HCT116 (cell line): Measurements from ENCODE around the gene ARNT2. TPM values are rescaled to one million over a fixed set of nuclear protein-coding genes. Genes with fewer than 3 reads are reported as not detected.

ENCODE experiments used
- ATAC-seq: fragments of 200-7000 bp; cut with Tn5 transposase; 2 replicates; pipeline ENCODE4 v1.9.1; 2020; ENCODE audit warnings: mild to moderate bottlenecking, moderate library complexity
- BruUV-seq: library from RNA; stranded (reverse); fragments of 400-500 nt; replicated peaks from 2 replicates; lab custom pipeline; 2021; lab: Mats Ljungman, UMichigan
- CTCF ChIA-PET: fragments of 300-600 bp; sonication (Branson Sonifier 250); formaldehyde crosslinking; loops from one replicate; lab custom pipeline; 2021; ENCODE audit warnings: antibody characterized with exemption; lab: Charles Lee
- POLR2A ChIA-PET: fragments of 300-600, 350-600 bp; sonication (Branson Sonifier 250); formaldehyde crosslinking; loops from one replicate; lab custom pipeline; 2021; ENCODE audit warnings: antibody characterized with exemption; lab: Charles Lee
- RAD21 ChIA-PET, 2 experiments: fragments of 300-600 bp; sonication (Branson Sonifier 250); formaldehyde crosslinking; loops; one replicate each; lab custom pipeline; 2023; ENCODE audit warnings: low total read pairs in 2 of 2; ENCODE audit not compliant: uncharacterized antibody in 2 of 2, unreplicated experiment in 2 of 2, low non-redundant PET in 1 of 2; lab: Charles Lee
- DNase-seq: peaks from one replicate; pipeline ENCODE4 v3.0.0-alpha.2; 2010; ENCODE audit warnings: low read depth, low spot score
- H2AFZ ChIP-seq: fragments of 200-600 bp; shearing (Covaris generic), sonication (generic); 2 replicates; pipeline ENCODE4 v1.6.1; 2017; ENCODE audit warnings: low read depth, mixed run types, mixed read lengths, antibody characterized with exemption, low read length; ENCODE audit not compliant: poor library complexity, severe bottlenecking
- H3K27ac ChIP-seq: 2 replicates; pipeline ENCODE4 v1.5.1; 2012; ENCODE audit warnings: low read depth, low read length
- H3K27me3 ChIP-seq: fragments of 200-600 bp; sonication (generic); 2 replicates; pipeline ENCODE4 v1.6.1; 2016; ENCODE audit warnings: mixed run types, low read length, mixed read lengths; ENCODE audit not compliant: insufficient read depth
- H3K36me3 ChIP-seq, 2 experiments: fragments of 200-500 bp in 1 of 2; fragments of 200-600 bp in 1 of 2; sonication (Bioruptor generic) in 1 of 2; sonication (generic) in 1 of 2; 2 replicates each; pipeline versions ENCODE4 v1.5.1 to v1.6.1; 2014 to 2016; ENCODE audit warnings: low read length in 2 of 2, inconsistent platforms in 1 of 2, mixed read lengths in 1 of 2, mixed run types in 1 of 2; ENCODE audit not compliant: insufficient read depth in 2 of 2, control insufficient read depth in 1 of 2
- H3K4me1 ChIP-seq, 2 experiments: fragments of 200-600 bp in 1 of 2; sonication (generic) in 1 of 2; 2 replicates each; pipeline versions ENCODE4 v1.5.1 to v1.6.1; 2012 to 2017; ENCODE audit warnings: low read length in 2 of 2, inconsistent platforms in 1 of 2, mild to moderate bottlenecking in 1 of 2, mixed read lengths in 1 of 2, mixed run types in 1 of 2, moderate library complexity in 1 of 2; ENCODE audit not compliant: insufficient read depth in 2 of 2, control insufficient read depth in 1 of 2
- H3K4me2 ChIP-seq: fragments of 200-600 bp; sonication (generic); 2 replicates; pipeline ENCODE4 v1.6.1; 2017; ENCODE audit warnings: mixed run types, low read length, mixed read lengths
- H3K4me3 ChIP-seq, 2 experiments: fragments of 200-600 bp in 1 of 2; sonication (generic) in 1 of 2; replicated peaks in 1 of 2; 2 replicates each; pipeline ENCODE4 v1.5.1; 2011 to 2016; ENCODE audit warnings: low read length in 2 of 2, control low read depth in 1 of 2, low read depth in 1 of 2, mild to moderate bottlenecking in 1 of 2, mixed read lengths in 1 of 2, mixed run types in 1 of 2
- H3K79me2 ChIP-seq: fragments of 200-600 bp; sonication (generic); 2 replicates; pipeline ENCODE4 v1.6.1; 2017; ENCODE audit warnings: mild to moderate bottlenecking, mixed run types, low read length, moderate library complexity, mixed read lengths; ENCODE audit not compliant: insufficient read depth
- H3K9ac ChIP-seq: fragments of 200-600 bp; sonication (generic); 2 replicates; pipeline ENCODE4 v1.6.1; 2016; ENCODE audit warnings: low read length, mixed read lengths
- H3K9me2 ChIP-seq: fragments of 200-600 bp; sonication (generic), shearing (Covaris generic); 2 replicates; pipeline ENCODE4 v1.6.1; 2017; ENCODE audit warnings: mixed run types, mild to moderate bottlenecking, moderate library complexity; ENCODE audit not compliant: insufficient read depth
- H3K9me3 ChIP-seq, 2 experiments: fragments of 200-500 bp in 1 of 2; fragments of 200-600 bp in 1 of 2; sonication (Bioruptor generic) in 1 of 2; sonication (generic) in 1 of 2; 2 replicates each; pipeline ENCODE4 v1.6.1; 2014 to 2017; ENCODE audit warnings: low read length in 2 of 2, mixed read lengths in 2 of 2, inconsistent platforms in 1 of 2, low read depth in 1 of 2, mild to moderate bottlenecking in 1 of 2, mixed run types in 1 of 2, moderate library complexity in 1 of 2; ENCODE audit not compliant: control insufficient read depth in 1 of 2, insufficient read depth in 1 of 2
- H4K20me1 ChIP-seq: fragments of 200-600 bp; sonication (generic), shearing (Covaris generic); 2 replicates; pipeline ENCODE4 v1.6.1; 2017; ENCODE audit warnings: mixed run types, mild to moderate bottlenecking, moderate library complexity; ENCODE audit not compliant: insufficient read depth
- ATF3 ChIP-seq: IDR thresholded peaks from 2 replicates; pipeline ENCODE4 v1.6.1; 2012
- CBX3 ChIP-seq: IDR thresholded peaks from 2 replicates; pipeline ENCODE4 v1.6.1; 2012; ENCODE audit warnings: low read depth
- CTCF ChIP-seq, 3 experiments: fragments of 200-600 bp in 1 of 3; sonication (generic) in 1 of 3; IDR thresholded peaks in 2 of 3; conservative IDR thresholded peaks in 1 of 3; 2 replicates each; pipeline ENCODE4 v1.5.1; 2012 to 2017; ENCODE audit warnings: low read depth in 2 of 3, low read length in 2 of 3, antibody characterized with exemption in 1 of 3, borderline replicate concordance in 1 of 3, control low read depth in 1 of 3, mild to moderate bottlenecking in 1 of 3, mixed read lengths in 1 of 3, mixed run types in 1 of 3, moderate library complexity in 1 of 3; ENCODE audit not compliant: insufficient read depth in 1 of 3
- ELF1 ChIP-seq: IDR thresholded peaks from 2 replicates; pipeline ENCODE4 v1.6.1; 2012; ENCODE audit warnings: low read depth, borderline replicate concordance
- FOSL1 ChIP-seq: IDR thresholded peaks from 2 replicates; pipeline ENCODE4 v1.6.1; 2012; ENCODE audit warnings: low read depth
- JUND ChIP-seq: IDR thresholded peaks from 2 replicates; pipeline ENCODE4 v1.6.1; 2012
- MAX ChIP-seq: IDR thresholded peaks from 2 replicates; pipeline ENCODE4 v1.6.1; 2012
- POLR2AphosphoS5 ChIP-seq: IDR thresholded peaks from 2 replicates; pipeline ENCODE4 v1.6.1; 2011; ENCODE audit warnings: mild to moderate bottlenecking, low read depth, low read length, moderate library complexity
- RAD21 ChIP-seq: IDR thresholded peaks from 2 replicates; pipeline ENCODE4 v1.6.1; 2012; ENCODE audit warnings: low read depth, mild to moderate bottlenecking
- REST ChIP-seq: IDR thresholded peaks from 2 replicates; pipeline ENCODE4 v1.6.1; 2012; ENCODE audit warnings: low read depth
- SIN3A ChIP-seq: IDR thresholded peaks from 2 replicates; pipeline ENCODE4 v1.6.1; 2012; ENCODE audit warnings: low read depth
- SRF ChIP-seq: IDR thresholded peaks from 2 replicates; pipeline ENCODE4 v1.6.1; 2012; ENCODE audit warnings: low read depth
- TCF7L2 ChIP-seq: IDR thresholded peaks from 2 replicates; pipeline ENCODE4 v1.7.0; 2011; ENCODE audit warnings: borderline replicate concordance, inconsistent platforms; ENCODE audit not compliant: insufficient read depth, insufficient read length; ENCODE audit errors: extremely low read depth
- YY1 ChIP-seq: IDR thresholded peaks from 2 replicates; pipeline ENCODE4 v1.6.1; 2011; ENCODE audit warnings: low read length, low read depth, moderate library complexity, mild to moderate bottlenecking; ENCODE audit not compliant: insufficient replicate concordance; ENCODE audit errors: extremely low read depth
- ZBTB33 ChIP-seq: IDR thresholded peaks from 2 replicates; pipeline ENCODE4 v1.6.1; 2011; ENCODE audit warnings: mild to moderate bottlenecking, low read length, moderate library complexity; ENCODE audit not compliant: insufficient replicate concordance; ENCODE audit errors: extremely low read depth
- ZFX ChIP-seq: fragments of 450-650 bp; IDR thresholded peaks from 2 replicates; pipeline ENCODE4 v1.6.1; 2017
- ZNF274 ChIP-seq: fragments of 200-500 bp; sonication (Bioruptor generic); IDR thresholded peaks from 2 replicates; pipeline ENCODE4 v1.6.1; 2014; ENCODE audit warnings: mild to moderate bottlenecking, low read depth, low read length, inconsistent platforms
- intact Hi-C: fragments of 100-400 bp; cut with micrococcal nuclease; formaldehyde crosslinking; loops from 2 replicates; pipeline ENCODE4 v1.10.0; 2022
- total RNA-seq: library from RNA; stranded (reverse); gene quantifications from one replicate; pipeline ENCODE4 v1.2.1, GENCODE V29; 2021; ENCODE audit not compliant: unreplicated experiment

The ARNT2 gene
- total RNA-seq, 1 experiment from 2014 or later, result 3.0 TPM

GRCh38 chr15:80500021-80500420, 95.8 kb downstream of the ARNT2 start:
- no peak overlapping the region for H3K4me3 ChIP-seq
- TF ChIP-seq ZFX (no peak), REST (no peak), YY1 (no peak), SRF (no peak), TCF7L2 (no peak), ELF1 (no peak), CTCF (IDR thresholded peaks at IDR 0.05 in 2 of 3, conservative IDR thresholded peaks at IDR 0.05 in 1 of 3; ENCODE audit: borderline replicate concordance in 1 of 3, insufficient read depth in 1 of 3, low read depth in 2 of 3, low read length in 2 of 3) (no peak), MAX (no peak), CBX3 (no peak), RAD21 (no peak), ZBTB33 (no peak), JUND (no peak), POLR2AphosphoS5 (no peak), FOSL1 (no peak), ZNF274 (no peak), ATF3 (no peak), SIN3A (no peak)
- no peak overlapping the region for H2AFZ ChIP-seq
- ChIA-PET POLR2A (no interaction called here), CTCF (no interaction called here), RAD21 (no interaction called here)
- no peaks in the 10 kb centered on the region for H3K79me2 ChIP-seq
- no peaks in the 10 kb centered on the region for H4K20me1 ChIP-seq
- no peaks in the 10 kb centered on the region for H3K36me3 ChIP-seq
- DNase-seq (no peak), ATAC-seq (no peak)
- H3K9ac ChIP-seq, result no peak overlapping the region
- H3K9me2 ChIP-seq, result no peaks in the 10 kb centered on the region
- intact Hi-C loops, result no loop called here
- no peak overlapping the region for H3K4me2 ChIP-seq
- no peaks in the 10 kb centered on the region for H3K9me3 ChIP-seq
- BruUV-seq, result no TSS peak
- H3K27ac ChIP-seq, result no peak overlapping the region
- no peaks in the 10 kb centered on the region for H3K4me1 ChIP-seq
- no peaks in the 10 kb centered on the region for H3K27me3 ChIP-seq
